ENCODE results near the gene EMB.

- TF ChIP-seq CTCF (IDR thresholded peaks at IDR 0.05) (no peak), EP300 (IDR thresholded peaks at IDR 0.05) (no peak)
These were observed 6.1 kb upstream of the EMB start for GRCh38 chr5:50447228-50447627.
